IMR-90 (cell line): Measurements from ENCODE around the gene SLC16A5. TPM values are rescaled to one million over a fixed set of nuclear protein-coding genes. Genes with fewer than 3 reads are reported as not detected.

Experiments
- ATAC-seq: fragments of 200-7000 bp; cut with Tn5 transposase; 2 replicates; pipeline ENCODE4 v1.9.1; 2020; ENCODE audit warnings: low read depth, mild to moderate bottlenecking, moderate library complexity
- BruUV-seq: library from RNA; stranded (reverse); fragments of 400-500 nt; replicated peaks from 2 replicates; lab custom pipeline; 2021; lab: Mats Ljungman, UMichigan
- CTCF ChIA-PET: fragments of 300-600 bp; formaldehyde crosslinking; extraction: SDS; loops from one replicate; lab custom pipeline; 2021; ENCODE audit warnings: antibody characterized with exemption; lab: Yijun Ruan, JAX
- POLR2A ChIA-PET: fragments of 300-600 bp; sonication (Branson Sonifier 250); formaldehyde crosslinking; loops from one replicate; lab custom pipeline; 2022; ENCODE audit warnings: antibody characterized with exemption; ENCODE audit not compliant: unreplicated experiment; lab: Charles Lee
- DNase-seq: peaks from one replicate; pipeline ENCODE4 v3.0.0; 2013
- H2AFZ ChIP-seq: replicated peaks from 2 replicates; pipeline ENCODE3; 2013; ENCODE audit warnings: low read length, mild to moderate bottlenecking; ENCODE audit not compliant: poor library complexity
- H2AK5ac ChIP-seq: 2 replicates; pipeline ENCODE4 v1.6.1; 2013; ENCODE audit warnings: low read depth, low read length, inconsistent platforms
- H2AK9ac ChIP-seq: replicated peaks from 2 replicates; pipeline ENCODE3; 2013; ENCODE audit warnings: mild to moderate bottlenecking, low read depth, low read length, moderate library complexity; ENCODE audit not compliant: poor library complexity
- H2BK120ac ChIP-seq: 2 replicates; pipeline ENCODE4 v1.6.1; 2013; ENCODE audit warnings: low read depth, low read length, inconsistent platforms
- H2BK15ac ChIP-seq: 3 replicates; pipeline ENCODE4 v1.6.1; 2013; ENCODE audit warnings: low read depth, low read length, inconsistent platforms
- H2BK20ac ChIP-seq: 2 replicates; pipeline ENCODE4 v1.6.1; 2013; ENCODE audit warnings: low read depth, mild to moderate bottlenecking, inconsistent platforms, low read length, moderate library complexity
- H2BK5ac ChIP-seq: 2 replicates; pipeline ENCODE4 v1.6.1; 2013; ENCODE audit warnings: mild to moderate bottlenecking, low read depth, low read length, inconsistent platforms; ENCODE audit not compliant: poor library complexity, severe bottlenecking
- H3K14ac ChIP-seq: replicated peaks from 2 replicates; pipeline ENCODE4 v1.6.1; 2013; ENCODE audit warnings: low read depth, low read length, inconsistent platforms
- H3K18ac ChIP-seq: 2 replicates; pipeline ENCODE4 v1.6.1; 2013; ENCODE audit warnings: low read depth, low read length, control low read depth
- H3K23ac ChIP-seq: 2 replicates; pipeline ENCODE4 v1.6.1; 2013; ENCODE audit warnings: low read depth, low read length, inconsistent platforms
- H3K27ac ChIP-seq: 2 replicates; pipeline ENCODE4 v1.5.1; 2013; ENCODE audit warnings: mild to moderate bottlenecking, control low read depth, low read length; ENCODE audit not compliant: insufficient read depth
- H3K27me3 ChIP-seq: 2 replicates; pipeline ENCODE4 v1.6.1; 2013; ENCODE audit warnings: low read length; ENCODE audit not compliant: control insufficient read depth, insufficient read depth
- H3K36me3 ChIP-seq: 2 replicates; pipeline ENCODE4 v1.6.1; 2013; ENCODE audit warnings: low read length, mixed read lengths; ENCODE audit not compliant: control insufficient read depth, insufficient read depth
- H3K4ac ChIP-seq: 2 replicates; pipeline ENCODE4 v1.6.1; 2013; ENCODE audit warnings: low read depth, low read length, inconsistent platforms
- H3K4me1 ChIP-seq: 2 replicates; pipeline ENCODE4 v1.6.1; 2013; ENCODE audit warnings: low read length, mixed read lengths; ENCODE audit not compliant: control insufficient read depth, insufficient read depth
- H3K4me2 ChIP-seq: 2 replicates; pipeline ENCODE4 v1.6.1; 2013; ENCODE audit warnings: low read depth, mild to moderate bottlenecking, control low read depth, low read length, moderate library complexity
- H3K4me3 ChIP-seq: 2 replicates; pipeline ENCODE4 v1.5.1; 2013; ENCODE audit warnings: low read depth, mild to moderate bottlenecking, control low read depth, low read length, moderate library complexity; ENCODE audit not compliant: insufficient read depth
- H3K56ac ChIP-seq: 2 replicates; pipeline ENCODE4 v1.6.1; 2013; ENCODE audit warnings: low read length, inconsistent platforms; ENCODE audit not compliant: insufficient read depth; ENCODE audit errors: extremely low read depth
- H3K79me1 ChIP-seq, 2 experiments: 2 replicates each; pipeline ENCODE4 v1.6.1; 2013; ENCODE audit warnings: low read length in 2 of 2, inconsistent platforms in 1 of 2, low read depth in 1 of 2
- H3K9ac ChIP-seq: 2 replicates; pipeline ENCODE4 v1.6.1; 2013; ENCODE audit warnings: low read depth, low read length, control low read depth
- H3K9me1 ChIP-seq: 2 replicates; pipeline ENCODE4 v1.6.1; 2013; ENCODE audit warnings: low read length, inconsistent platforms; ENCODE audit not compliant: insufficient read depth
- H3K9me3 ChIP-seq: 2 replicates; pipeline ENCODE4 v1.6.1; 2013; ENCODE audit warnings: low read length; ENCODE audit not compliant: control insufficient read depth, insufficient read depth
- H4K20me1 ChIP-seq: 2 replicates; pipeline ENCODE4 v1.6.1; 2013; ENCODE audit warnings: low read length, inconsistent platforms; ENCODE audit not compliant: insufficient read depth
- H4K5ac ChIP-seq: 2 replicates; pipeline ENCODE4 v1.6.1; 2013; ENCODE audit warnings: mild to moderate bottlenecking, low read depth, low read length, control low read depth
- H4K8ac ChIP-seq, 2 experiments: 2 replicates each; pipeline ENCODE4 v1.6.1; 2013; ENCODE audit warnings: low read depth in 2 of 2, low read length in 2 of 2, control low read depth in 1 of 2, inconsistent platforms in 1 of 2
- H4K91ac ChIP-seq: 2 replicates; pipeline ENCODE4 v1.6.1; 2013; ENCODE audit warnings: low read depth, low read length, inconsistent platforms; ENCODE audit not compliant: insufficient read depth
- BHLHE40 ChIP-seq: fragments of 150-350 bp; IDR thresholded peaks from 2 replicates; pipeline ENCODE4 v1.6.1; 2016; ENCODE audit warnings: mild to moderate bottlenecking, low read depth, low read length
- CEBPB ChIP-seq: IDR thresholded peaks from 2 replicates; pipeline ENCODE4 v1.6.1; 2012; ENCODE audit warnings: low read depth, low read length, improper control_type of control experiment
- CHD1 ChIP-seq: IDR thresholded peaks from 2 replicates; pipeline ENCODE4 v1.6.1; 2012; ENCODE audit warnings: low read depth, low read length, improper control_type of control experiment
- CTCF ChIP-seq: conservative IDR thresholded peaks from 2 replicates; pipeline ENCODE4 v1.5.1; 2012; ENCODE audit warnings: mild to moderate bottlenecking, low read depth, low read length, improper control_type of control experiment
- ELK1 ChIP-seq: fragments of 150-350 bp; IDR thresholded peaks from 2 replicates; pipeline ENCODE4 v1.6.1; 2016; ENCODE audit warnings: low read depth, mild to moderate bottlenecking, low read length, moderate library complexity, borderline replicate concordance
- FOS ChIP-seq: fragments of 150-350 bp; IDR thresholded peaks from 2 replicates; pipeline ENCODE4 v1.6.1; 2016; ENCODE audit warnings: low read depth, low read length
- MAFK ChIP-seq: IDR thresholded peaks from 2 replicates; pipeline ENCODE4 v1.6.1; 2012; ENCODE audit warnings: low read depth, low read length, improper control_type of control experiment
- MAZ ChIP-seq: IDR thresholded peaks from 2 replicates; pipeline ENCODE4 v1.6.1; 2012; ENCODE audit warnings: low read depth, mild to moderate bottlenecking, low read length, improper control_type of control experiment, moderate library complexity, borderline replicate concordance
- MXI1 ChIP-seq: IDR thresholded peaks from 2 replicates; pipeline ENCODE4 v1.6.1; 2012; ENCODE audit warnings: low read depth, mild to moderate bottlenecking, low read length, moderate library complexity, borderline replicate concordance
- NFE2L2 ChIP-seq: fragments of 150-350 bp; IDR thresholded peaks from 2 replicates; pipeline ENCODE4 v1.6.1; 2016; ENCODE audit warnings: low read depth, mild to moderate bottlenecking, low read length
- POLR2A ChIP-seq: IDR thresholded peaks from 2 replicates; pipeline ENCODE4 v1.6.1; 2012; ENCODE audit warnings: mild to moderate bottlenecking, low read depth, low read length
- RAD21 ChIP-seq: IDR thresholded peaks from 2 replicates; pipeline ENCODE4 v1.6.1; 2012; ENCODE audit warnings: low read length, improper control_type of control experiment
- RCOR1 ChIP-seq: IDR thresholded peaks from 2 replicates; pipeline ENCODE4 v1.6.1; 2012; ENCODE audit warnings: mild to moderate bottlenecking, low read length, improper control_type of control experiment; ENCODE audit not compliant: insufficient replicate concordance
- RFX5 ChIP-seq: IDR thresholded peaks from 2 replicates; pipeline ENCODE4 v1.8.0; 2012; ENCODE audit warnings: low read depth, mild to moderate bottlenecking, low read length, moderate library complexity
- SMC3 ChIP-seq: fragments of 150-350 bp; IDR thresholded peaks from 2 replicates; pipeline ENCODE4 v1.6.1; 2016; ENCODE audit warnings: low read depth, mild to moderate bottlenecking, antibody characterized with exemption, low read length, moderate library complexity
- USF2 ChIP-seq: fragments of 150-350 bp; IDR thresholded peaks from 2 replicates; pipeline ENCODE4 v1.6.1; 2017; ENCODE audit warnings: mild to moderate bottlenecking, antibody characterized with exemption, low read length, low read depth
- WGBS, 2 experiments: methylation state at CpG; one replicate each; pipeline versions ENCODE4 v1.1.5 to v1.1.7; 2013; ENCODE audit warnings: missing lambda C conversion rate in 2 of 2; ENCODE audit not compliant: insufficient read length in 1 of 2; ENCODE audit errors: extremely low coverage in 2 of 2; 5-methylcytosine and 5-hydroxymethylcytosine counted together
- dilution Hi-C: fragments of 300-500 bp; cut with HindIII; formaldehyde crosslinking; loops from one replicate; pipeline ENCODE4 v1.14.3; 2018; ENCODE audit warnings: low sequenced_read_pairs; ENCODE audit not compliant: unreplicated experiment
- in situ Hi-C: fragments of 300-500 bp; cut with MboI; formaldehyde crosslinking; loops from 3 replicates; pipeline ENCODE4 v1.14.3; 2019; ENCODE audit warnings: low sequenced_read_pairs, inconsistent platforms, mixed read lengths
- intact Hi-C: fragments of 100-400 bp; cut with micrococcal nuclease; formaldehyde crosslinking; loops from 2 replicates; pipeline ENCODE4 v1.10.0; 2022
- polyA plus RNA-seq, 3 experiments: library from polyadenylated mRNA; depleted of rRNA; stranded (reverse); fragments of >200 nt; gene quantifications; 2 replicates each; pipeline ENCODE4 v1.2.3, GENCODE V29; 2012; ENCODE audit warnings: low replicate concordance in 1 of 3
- total RNA-seq: library from RNA; depleted of rRNA; stranded (reverse); fragments of >200 nt; gene quantifications from 2 replicates; pipeline ENCODE4 v1.2.3, GENCODE V29; 2012

Gene SLC16A5
- total and polyA plus RNA-seq, 2 of the 4 experiments (the other 2 are of a cell fraction) = 1.8 to 7.1 TPM

GRCh38 chr17:75079023-75079373 is 8.8 kb upstream of the SLC16A5 start:
- ChIA-PET CTCF (interaction anchor here (1.5 to 1.7 kb wide), 2 partner anchors 34 to 55 kb away, joined by 4 to 12 read pairs; no protein-coding TSS in a partner anchor), POLR2A (interaction anchor here (1.1 kb wide), 1 partner anchor 31 kb away, joined by 8 read pairs; the partner anchor contains the start of gene ARMC7)
- intact Hi-C loops = no loop called here
- Histone ChIP-seq H4K20me1 (no peaks in the 10 kb centered on the region), H3K23ac (no peak overlapping the region), H3K79me1 (no peaks in the 10 kb centered on the region), H3K4ac (peak overlapping the region; percentile 89), H3K18ac (peak overlapping the region; percentile 2), H3K9me3 (no peaks in the 10 kb centered on the region), H3K4me1 (peaks cover 21% of the 10 kb centered on the region), H4K91ac (peak overlapping the region; percentile 88), H2BK15ac (peak overlapping the region; percentile 47; the same call in 2 of the 3 replicates), H2AFZ (peak overlapping the region; percentile 87), H3K4me2 (peak overlapping the region; percentile 41), H2AK5ac (peak overlapping the region; percentile 88), H3K4me3 (no peak overlapping the region), H4K5ac (peak overlapping the region; percentile 7; the same call in 1 of the 2 replicates), H3K56ac (peak overlapping the region; percentile 41; the same call in 1 of the 2 replicates), H3K36me3 (no peaks in the 10 kb centered on the region), H2BK5ac (peak overlapping the region; percentile 25), H3K27ac (peak overlapping the region; percentile 18), H2BK120ac (peak overlapping the region; percentile 48), H2AK9ac (peak overlapping the region; percentile 68), H4K8ac (peak overlapping the region; percentile 42 to 53; a peak in 3 of 4 replicates), H3K9me1 (peaks cover 21% of the 10 kb centered on the region), H2BK20ac (peak overlapping the region; percentile 88), H3K27me3 (no peaks in the 10 kb centered on the region), H3K9ac (no peak overlapping the region), H3K14ac (peak overlapping the region; percentile 75)
- no peak for ATAC-seq
- no TSS peak for BruUV-seq
- WGBS, 2 experiments = no CpG with 5 or more reads among the region's 8 CpGs
- dilution Hi-C loops = no loop called here
- DNase-seq = no peak
- in situ Hi-C loops = no loop called here
- TF ChIP-seq MAFK (no peak), ELK1 (no peak), RCOR1 (no peak), CHD1 (no peak), BHLHE40 (no peak), RFX5 (no peak), CTCF (no peak), RAD21 (no peak), POLR2A (no peak), MAZ (no peak), NFE2L2 (no peak), SMC3 (no peak), USF2 (no peak), FOS (no peak), MXI1 (no peak), CEBPB (no peak)
